ENCODE results near the gene PACS2.

GRCh38 chr14:105329411-105330150, 15.0 kb downstream of the PACS2 start:
- TF ChIP-seq, protein P1, sequence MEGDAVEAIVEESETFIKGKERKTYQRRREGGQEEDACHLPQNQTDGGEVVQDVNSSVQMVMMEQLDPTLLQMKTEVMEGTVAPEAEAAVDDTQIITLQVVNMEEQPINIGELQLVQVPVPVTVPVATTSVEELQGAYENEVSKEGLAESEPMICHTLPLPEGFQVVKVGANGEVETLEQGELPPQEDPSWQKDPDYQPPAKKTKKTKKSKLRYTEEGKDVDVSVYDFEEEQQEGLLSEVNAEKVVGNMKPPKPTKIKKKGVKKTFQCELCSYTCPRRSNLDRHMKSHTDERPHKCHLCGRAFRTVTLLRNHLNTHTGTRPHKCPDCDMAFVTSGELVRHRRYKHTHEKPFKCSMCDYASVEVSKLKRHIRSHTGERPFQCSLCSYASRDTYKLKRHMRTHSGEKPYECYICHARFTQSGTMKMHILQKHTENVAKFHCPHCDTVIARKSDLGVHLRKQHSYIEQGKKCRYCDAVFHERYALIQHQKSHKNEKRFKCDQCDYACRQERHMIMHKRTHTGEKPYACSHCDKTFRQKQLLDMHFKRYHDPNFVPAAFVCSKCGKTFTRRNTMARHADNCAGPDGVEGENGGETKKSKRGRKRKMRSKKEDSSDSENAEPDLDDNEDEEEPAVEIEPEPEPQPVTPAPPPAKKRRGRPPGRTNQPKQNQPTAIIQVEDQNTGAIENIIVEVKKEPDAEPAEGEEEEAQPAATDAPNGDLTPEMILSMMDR (IDR thresholded peaks at IDR 0.05): no peak
- no peak for TF ChIP-seq POLR2A (IDR thresholded peaks at IDR 0.05)

Data from testis (tissue), 2 donors.